Prostate gland (tissue), 2 donors: ENCODE results near the gene SLC26A11.

Source experiments
- CTCF ChIP-seq, 4 experiments: fragments of 200-600 bp in 2 of 4; fragments of 450-650 bp in 2 of 4; sonication (generic) in 2 of 4; IDR thresholded peaks; 1 replicate in 3 of 4; 2 replicates in 1 of 4; pipeline ENCODE4 v1.5.1; 2016 to 2019; ENCODE audit warnings: antibody characterized with exemption in 4 of 4, mild to moderate bottlenecking in 2 of 4, moderate library complexity in 2 of 4
- POLR2A ChIP-seq: fragments of 450-650 bp; IDR thresholded peaks from one replicate; pipeline ENCODE4 v1.6.1; 2016; ENCODE audit warnings: antibody characterized with exemption, mild to moderate bottlenecking

GRCh38 chr17:80248894-80249710 is 28.9 kb downstream of the SLC26A11 start:
- TF ChIP-seq CTCF (IDR thresholded peaks at IDR 0.05) (no peak), POLR2A (no peak)
